Coronary artery (tissue), 2 donors: ENCODE results near the gene NLRC3.

Experiments used
- DNase-seq: peaks from one replicate; pipeline ENCODE4 v3.0.0-alpha.2; 2017; ENCODE audit warnings: low spot score
- H3K27ac ChIP-seq, 2 donors: fragments of 200-600 bp; sonication (generic); one replicate each; pipeline ENCODE4 v1.5.1; 2016 to 2019
- H3K4me3 ChIP-seq: fragments of 200-600 bp; sonication (generic); 2 replicates; pipeline ENCODE4 v1.5.1; 2016; ENCODE audit warnings: mild to moderate bottlenecking, moderate library complexity
- CTCF ChIP-seq: fragments of 200-600 bp; sonication (generic); IDR thresholded peaks from one replicate; pipeline ENCODE4 v1.5.1; 2019; ENCODE audit warnings: antibody characterized with exemption

The NLRC3 gene

GRCh38 chr16:3580251-3580651 lies 3.0 kb upstream of the NLRC3 start:
- Histone ChIP-seq H3K4me3 (no peak overlapping the region), H3K27ac (no peak overlapping the region)
- no peak for TF ChIP-seq CTCF
- no peak for DNase-seq

- no peak overlapping the region for H3K4me3 ChIP-seq
- no peak for DNase-seq
- no peak overlapping the region for H3K27ac ChIP-seq
- no peak for TF ChIP-seq CTCF
Observed at GRCh38 chr16:3579776-3580175, 2.6 kb upstream of the NLRC3 start.

GRCh38 chr16:3578610-3579551 lies 1.7 kb upstream of the NLRC3 start:
- DNase-seq = no peak
- H3K4me3 ChIP-seq = no peak overlapping the region
- TF ChIP-seq CTCF = no peak
- no peak overlapping the region for H3K27ac ChIP-seq

- TF ChIP-seq CTCF = no peak
- no peak overlapping the region for H3K27ac ChIP-seq
- DNase-seq = no peak
- H3K4me3 ChIP-seq = no peak overlapping the region
Observed at GRCh38 chr16:3578121-3578520, 918 bp upstream of the NLRC3 start.

- H3K27ac ChIP-seq = no peak overlapping the region
- no peak for DNase-seq
- TF ChIP-seq CTCF = no peak
- H3K4me3 ChIP-seq = no peak overlapping the region
Observed at GRCh38 chr16:3576211-3576610, 992 bp downstream of the NLRC3 start.

- no peak for TF ChIP-seq CTCF
- Histone ChIP-seq H3K4me3 (no peak overlapping the region), H3K27ac (no peak overlapping the region)
- DNase-seq = no peak
Observed at GRCh38 chr16:3575491-3575890, 1.7 kb downstream of the NLRC3 start.

- no peak for TF ChIP-seq CTCF
- Histone ChIP-seq H3K27ac (no peak overlapping the region), H3K4me3 (no peak overlapping the region)
- no peak for DNase-seq
Observed at GRCh38 chr16:3574195-3574594, 3.0 kb downstream of the NLRC3 start.
